ENCODE data around the gene PSMD7.
"Not testable (repeated sequence)": the region's sequence is repeated elsewhere in the genome, so short reads cannot be mapped to it uniquely, and the experiment has no call there.

The PSMD7 gene

GRCh38 chr16:74297145-74297665, 591 bp downstream of the PSMD7 start:
- peak; percentile 23 to 43 (median 37) for DNase-seq

- DNase-seq = no peak
Measured at GRCh38 chr16:74298104-74298503, 1.5 kb downstream of the PSMD7 start.

- no peak for DNase-seq
Measured at GRCh38 chr16:74302341-74302740, 5.7 kb downstream of the PSMD7 start.

GRCh38 chr16:74304164-74304834, 7.7 kb downstream of the PSMD7 start:
- DNase-seq = peak in 1 of 4 experiments; percentile 18

GRCh38 chr16:74304835-74305176, 8.2 kb downstream of the PSMD7 start:
- DNase-seq = no peak

- no peak for DNase-seq
Measured at GRCh38 chr16:74305281-74305680, 8.7 kb downstream of the PSMD7 start.

- no peak for DNase-seq
Measured at GRCh38 chr16:74305978-74306784, 9.6 kb downstream of the PSMD7 start.

GRCh38 chr16:74307383-74307782, 10.8 kb downstream of the PSMD7 start:
- no peak for DNase-seq

GRCh38 chr16:74309789-74310781, 13.5 kb downstream of the PSMD7 start:
- DNase-seq = peak; percentile 41 to 66 (median 58)

GRCh38 chr16:74315059-74315458, 18.4 kb downstream of the PSMD7 start:
- no peak for DNase-seq

GRCh38 chr16:74320707-74321106, 24.1 kb downstream of the PSMD7 start:
- no peak for DNase-seq

GRCh38 chr16:74321356-74321755, 24.7 kb downstream of the PSMD7 start:
- DNase-seq = peak; percentile 49 to 77 (median 72)

- no peak for DNase-seq
Measured at GRCh38 chr16:74322301-74322710, 25.7 kb downstream of the PSMD7 start.

GRCh38 chr16:74324777-74325176, 28.2 kb downstream of the PSMD7 start:
- not testable (repeated sequence) for DNase-seq

GRCh38 chr16:74325641-74326040, 29.0 kb downstream of the PSMD7 start:
- no peak for DNase-seq

GRCh38 chr16:74328346-74328745, 31.7 kb downstream of the PSMD7 start:
- not testable (repeated sequence) for DNase-seq

- DNase-seq = not testable (repeated sequence)
Measured at GRCh38 chr16:74332469-74332868, 35.9 kb downstream of the PSMD7 start.

GRCh38 chr16:74337506-74337905, 40.9 kb downstream of the PSMD7 start:
- DNase-seq = not testable (repeated sequence)

GRCh38 chr16:74339226-74339625, 42.6 kb downstream of the PSMD7 start:
- DNase-seq = not testable (repeated sequence)

- not testable (repeated sequence) for DNase-seq
Measured at GRCh38 chr16:74353038-74353437, 56.4 kb downstream of the PSMD7 start.
